Body of pancreas (tissue), 4 donors: ENCODE results near the gene RAB11A. TPM values are rescaled to one million over a fixed set of nuclear protein-coding genes. Genes with fewer than 3 reads are reported as not detected.
A peak's percentile ranks its signal among the peaks of the same experiment; 100 is the strongest.
"Not testable (repeated sequence)": the region's sequence is repeated elsewhere in the genome, so short reads cannot be mapped to it uniquely, and the experiment has no call there.

Source experiments
- ATAC-seq: fragments of 150-250 bp; one replicate; pipeline ENCODE4 v1.9.1; 2016
- DNase-seq, 4 donors: peaks; one replicate each; pipeline ENCODE4 v3.0.0-alpha.2; 2019
- H3K27ac ChIP-seq, 4 donors: fragments of 200-600 bp; sonication (generic); 1 replicate in 3 of 4; 2 replicates in 1 of 4; pipeline versions ENCODE4 v1.5.1 to v1.6.1; 2016 to 2019; ENCODE audit warnings: mild to moderate bottlenecking in 1 of 4, mixed read lengths in 1 of 4, moderate library complexity in 1 of 4
- H3K27me3 ChIP-seq, 2 donors: fragments of 200-600 bp; sonication (generic); one replicate each; pipeline ENCODE4 v1.6.0; 2016; ENCODE audit warnings: mild to moderate bottlenecking in 1 of 2
- H3K36me3 ChIP-seq, 2 donors: fragments of 200-600 bp; sonication (generic); replicated peaks in 1 of 2; 2 replicates each; pipeline ENCODE4 v1.5.1; 2016; ENCODE audit warnings: low read depth in 2 of 2; ENCODE audit not compliant: insufficient read depth in 1 of 2
- H3K4me1 ChIP-seq: fragments of 200-600 bp; sonication (generic); one replicate; pipeline ENCODE4 v1.6.0; 2016
- H3K4me3 ChIP-seq, 2 donors: fragments of 200-600 bp; sonication (generic); 1 replicate in 1 of 2; 2 replicates in 1 of 2; pipeline ENCODE4 v1.5.1; 2016 to 2019
- H3K9me3 ChIP-seq, 3 donors: fragments of 200-600 bp; sonication (generic); 1 replicate in 2 of 3; 2 replicates in 1 of 3; pipeline ENCODE4 v1.5.1; 2016
- CTCF ChIP-seq, 7 experiments: fragments of 450-650 bp in 4 of 7; fragments of 200-600 bp in 3 of 7; sonication (generic) in 3 of 7; IDR thresholded peaks; one replicate each; pipeline ENCODE4 v1.5.1; 2016 to 2019; ENCODE audit warnings: antibody characterized with exemption in 7 of 7
- POLR2A ChIP-seq, 3 donors: fragments of 450-650 bp; IDR thresholded peaks; one replicate each; pipeline ENCODE4 v1.6.1; 2016; ENCODE audit warnings: antibody characterized with exemption in 3 of 3, mild to moderate bottlenecking in 2 of 3
- WGBS, 2 donors: methylation state at CpG; one replicate each; pipeline ENCODE4 v1.1.5; 2017; 5-methylcytosine and 5-hydroxymethylcytosine counted together
- intact Hi-C: fragments of 100-400 bp; cut with DNase I; formaldehyde crosslinking; loops from one replicate; pipeline ENCODE4 v1.15.1; 2023
- total RNA-seq, 2 donors: library from RNA; depleted of rRNA; stranded (reverse); fragments of >200 nt; gene quantifications; one replicate each; pipeline ENCODE4 v1.1.0, GENCODE V29; 2016

RAB11A gene
- total RNA-seq, 2 donors from 2014 or later = 35.3 to 39.4 TPM

GRCh38 chr15:65863106-65863505 is 6.2 kb upstream of the RAB11A start:
- TF ChIP-seq POLR2A (IDR thresholded peaks at IDR 0.05) = no peak
- TF ChIP-seq CTCF (IDR thresholded peaks at IDR 0.05) = no peak
- no peaks in the 10 kb centered on the region for H3K4me1 ChIP-seq
- no peak overlapping the region for H3K27ac ChIP-seq
- ATAC-seq = no peak
- no peaks in the 10 kb centered on the region for H3K27me3 ChIP-seq
- intact Hi-C loops = no loop called here
- H3K9me3 ChIP-seq = no peaks in the 10 kb centered on the region
- DNase-seq = no peak
- no peak overlapping the region for H3K4me3 ChIP-seq
- 92 to 93% methylated on average over 6 of the region's 6 CpGs for WGBS, 2 donors
- no peaks in the 10 kb centered on the region for H3K36me3 ChIP-seq

- Histone ChIP-seq H3K4me3 (no peak overlapping the region), H3K36me3 (no peaks in the 10 kb centered on the region), H3K9me3 (no peaks in the 10 kb centered on the region), H3K27me3 (no peaks in the 10 kb centered on the region), H3K27ac (no peak overlapping the region), H3K4me1 (peaks cover 20% of the 10 kb centered on the region)
- intact Hi-C loops = no loop called here
- ATAC-seq = no peak
- no peak for TF ChIP-seq POLR2A (IDR thresholded peaks at IDR 0.05)
- no peak for TF ChIP-seq CTCF (IDR thresholded peaks at IDR 0.05)
- WGBS, 2 donors = 76 to 88% methylated on average over 3 of the region's 3 CpGs
- no peak for DNase-seq
Measured at GRCh38 chr15:65867244-65867643, 2.0 kb upstream of the RAB11A start.

- H3K9me3 ChIP-seq, DNase-seq, ATAC-seq, intact Hi-C loops, H3K27ac ChIP-seq, H3K36me3 ChIP-seq, H3K4me3 ChIP-seq, H3K27me3 ChIP-seq: not testable (repeated sequence)
- WGBS, 2 donors = 88 to 100% methylated on average over 5 to 6 of the region's 6 CpGs
- H3K4me1 ChIP-seq = peaks cover 26% of the 10 kb centered on the region
Measured at GRCh38 chr15:65867933-65868332, 1.4 kb upstream of the RAB11A start.

GRCh38 chr15:65868546-65869125 is 655 bp upstream of the RAB11A start:
- Histone ChIP-seq H3K27me3 (no peaks in the 10 kb centered on the region), H3K27ac (peak overlapping the region; percentile 89 to 96 (median 94)), H3K36me3 (no peaks in the 10 kb centered on the region), H3K4me3 (peak overlapping the region; percentile 83 to 88), H3K9me3 (no peaks in the 10 kb centered on the region), H3K4me1 (peaks cover 28% of the 10 kb centered on the region)
- ATAC-seq = no peak
- intact Hi-C loops = no loop called here
- WGBS, 2 donors = 63 to 65% methylated on average over 11 of the region's 11 CpGs
- TF ChIP-seq CTCF (IDR thresholded peaks at IDR 0.05) (no peak), POLR2A (IDR thresholded peaks at IDR 0.05) (no peak)
- no peak for DNase-seq

GRCh38 chr15:65869954-65870871 is 922 bp downstream of the RAB11A start:
- WGBS, 2 donors = 1% methylated on average over 43 of the region's 43 CpGs
- no peaks in the 10 kb centered on the region for H3K36me3 ChIP-seq
- peak overlapping the region; percentile 89 to 96 (median 94) for H3K27ac ChIP-seq
- intact Hi-C loops = no loop called here
- H3K9me3 ChIP-seq = no peaks in the 10 kb centered on the region
- peak; percentile 13 for ATAC-seq
- H3K27me3 ChIP-seq = no peaks in the 10 kb centered on the region
- peaks cover 29% of the 10 kb centered on the region for H3K4me1 ChIP-seq
- no peak for TF ChIP-seq CTCF (IDR thresholded peaks at IDR 0.05)
- peak in 2 of 3 donors; percentile 69 to 71 for TF ChIP-seq POLR2A (IDR thresholded peaks at IDR 0.05)
- peak; percentile 39 to 63 (median 54) for DNase-seq
- H3K4me3 ChIP-seq = peak overlapping the region; percentile 83 to 88
